Mucosa of gallbladder (tissue), 1 donor: Measurements from ENCODE around the gene CYP27A1. TPM values are rescaled to one million over a fixed set of nuclear protein-coding genes. Genes with fewer than 3 reads are reported as not detected.
A peak's percentile ranks its signal among the peaks of the same experiment; 100 is the strongest.
"Not testable (repeated sequence)": the region's sequence is repeated elsewhere in the genome, so short reads cannot be mapped to it uniquely, and the experiment has no call there.

ENCODE experiments used
- DNase-seq: peaks from one replicate; pipeline ENCODE4 v3.0.0-alpha.2; 2020; ENCODE audit warnings: low spot score
- total RNA-seq: library from RNA; stranded (reverse); gene quantifications from one replicate; pipeline ENCODE4 v1.2.1, GENCODE V29; 2021
- donor health status: DM: no; HTN: no; CAD: no.

Gene CYP27A1
- total RNA-seq: 20.4 TPM

- peak; percentile 24 for DNase-seq
Observed at GRCh38 chr2:218781691-218782527, at the start of gene CYP27A1. TSS of gene CYP27A1 (plus strand) at chr2:218782147. CDS start at chr2:218782183, 36 bp downstream.

GRCh38 chr2:218732761-218733158 is 49.2 kb upstream of the CYP27A1 start:
- DNase-seq: no peak

- peak; percentile 30 for DNase-seq
Observed at GRCh38 chr2:218733171-218734021, 48.6 kb upstream of the CYP27A1 start.

GRCh38 chr2:218734190-218734975 is 47.6 kb upstream of the CYP27A1 start:
- DNase-seq: no peak

GRCh38 chr2:218736531-218736930 is 45.4 kb upstream of the CYP27A1 start:
- DNase-seq: no peak

GRCh38 chr2:218743068-218743467 is 38.9 kb upstream of the CYP27A1 start:
- DNase-seq: no peak

GRCh38 chr2:218744615-218745014 is 37.3 kb upstream of the CYP27A1 start:
- DNase-seq: no peak

GRCh38 chr2:218745160-218745558 is 36.8 kb upstream of the CYP27A1 start:
- no peak for DNase-seq

- DNase-seq: peak; percentile 28
Observed at GRCh38 chr2:218745559-218746469, 36.1 kb upstream of the CYP27A1 start.

GRCh38 chr2:218746470-218746795 is 35.5 kb upstream of the CYP27A1 start:
- no peak for DNase-seq

- no peak for DNase-seq
Observed at GRCh38 chr2:218746960-218747359, 35.0 kb upstream of the CYP27A1 start.

- peak; percentile 11 for DNase-seq
Observed at GRCh38 chr2:218748741-218749441, 33.1 kb upstream of the CYP27A1 start.

- peak; percentile 28 for DNase-seq
Observed at GRCh38 chr2:218754201-218754600, 27.7 kb upstream of the CYP27A1 start.

GRCh38 chr2:218754781-218755180 is 27.2 kb upstream of the CYP27A1 start:
- no peak for DNase-seq

GRCh38 chr2:218755198-218755566 is 26.8 kb upstream of the CYP27A1 start:
- no peak for DNase-seq

- no peak for DNase-seq
Observed at GRCh38 chr2:218755567-218756404, 26.2 kb upstream of the CYP27A1 start.

- DNase-seq: no peak
Observed at GRCh38 chr2:218756599-218757377, 25.2 kb upstream of the CYP27A1 start.

- no peak for DNase-seq
Observed at GRCh38 chr2:218761795-218762194, 20.2 kb upstream of the CYP27A1 start.

- DNase-seq: not testable (repeated sequence)
Observed at GRCh38 chr2:218772759-218773158, 9.2 kb upstream of the CYP27A1 start.
